HFF-Myc (cell line): ENCODE data around the gene DLGAP4.

ENCODE experiments used
- DNase-seq: peaks from one replicate; pipeline ENCODE4 v3.0.0-alpha.2; 2011; ENCODE audit warnings: low read depth; ENCODE audit errors: extremely low read depth
- H3K4me3 ChIP-seq: replicated peaks from 2 replicates; pipeline ENCODE4 v1.5.1; 2011; ENCODE audit warnings: low read depth, mild to moderate bottlenecking, control low read depth, low read length
- CTCF ChIP-seq: IDR thresholded peaks from 2 replicates; pipeline ENCODE4 v1.5.1; 2012; ENCODE audit warnings: mild to moderate bottlenecking, low read depth, low read length, control low read depth; ENCODE audit errors: missing control alignments

The DLGAP4 gene

GRCh38 chr20:36303020-36303595, 3.0 kb upstream of the DLGAP4 start:
- H3K4me3 ChIP-seq = no peak overlapping the region
- no peak for DNase-seq
- no peak for TF ChIP-seq CTCF

- no peak overlapping the region for H3K4me3 ChIP-seq
- DNase-seq = no peak
- TF ChIP-seq CTCF = no peak
Observed at GRCh38 chr20:36303831-36304230, 2.3 kb upstream of the DLGAP4 start.

GRCh38 chr20:36304786-36305495, 1.2 kb upstream of the DLGAP4 start:
- no peak for DNase-seq
- TF ChIP-seq CTCF = no peak
- H3K4me3 ChIP-seq = no peak overlapping the region

- no peak for TF ChIP-seq CTCF
- DNase-seq = no peak
Observed at GRCh38 chr20:36306553-36307411, 643 bp downstream of the DLGAP4 start.

GRCh38 chr20:36307412-36308325, 1.5 kb downstream of the DLGAP4 start:
- no peak overlapping the region for H3K4me3 ChIP-seq
- DNase-seq = no peak
- TF ChIP-seq CTCF = no peak

More at GRCh38 chr20:36306553-36307411, 643 bp downstream of the DLGAP4 start:
- H3K4me3 ChIP-seq = no peak overlapping the region

- no peak for TF ChIP-seq CTCF
Observed at GRCh38 chr20:36308353-36308752, 2.2 kb downstream of the DLGAP4 start.

More at GRCh38 chr20:36308353-36308752, 2.2 kb downstream of the DLGAP4 start:
- H3K4me3 ChIP-seq = no peak overlapping the region
- DNase-seq = no peak
